ENCODE data around the gene LRMDA. TPM values are rescaled to one million over a fixed set of nuclear protein-coding genes. Genes with fewer than 3 reads are reported as not detected.
A peak's percentile ranks its signal among the peaks of the same experiment; 100 is the strongest.

LRMDA gene
- total RNA-seq, 1 donor = under 0.01 TPM

GRCh38 chr10:76080991-76081390, 649.6 kb downstream of the LRMDA start:
- no peak overlapping the region for H3K4me3 ChIP-seq (ENCODE audit: low read depth, low read length)
- peak; percentile 29 for DNase-seq (ENCODE audit: low read depth)
- TF ChIP-seq CTCF (IDR thresholded peaks at IDR 0.05; ENCODE audit: insufficient read depth, low read depth, low read length) = no peak

GRCh38 chr10:76082232-76082631, 650.8 kb downstream of the LRMDA start:
- no peak overlapping the region for H3K4me3 ChIP-seq (ENCODE audit: low read depth, low read length)
- no peak for TF ChIP-seq CTCF (IDR thresholded peaks at IDR 0.05; ENCODE audit: insufficient read depth, low read depth, low read length)
- no peak for DNase-seq (ENCODE audit: low read depth)

GRCh38 chr10:76082956-76083355, 651.5 kb downstream of the LRMDA start:
- no peak for TF ChIP-seq CTCF (IDR thresholded peaks at IDR 0.05; ENCODE audit: insufficient read depth, low read depth, low read length)
- no peak for DNase-seq (ENCODE audit: low read depth)
- H3K4me3 ChIP-seq (ENCODE audit: low read depth, low read length) = no peak overlapping the region

- no peak overlapping the region for H3K4me3 ChIP-seq (ENCODE audit: low read depth, low read length)
- no peak for TF ChIP-seq CTCF (IDR thresholded peaks at IDR 0.05; ENCODE audit: insufficient read depth, low read depth, low read length)
- DNase-seq (ENCODE audit: low read depth) = no peak
These were observed 653.8 kb downstream of the LRMDA start for GRCh38 chr10:76085002-76085816.

GRCh38 chr10:76085817-76086167, 654.4 kb downstream of the LRMDA start:
- no peak for DNase-seq (ENCODE audit: low read depth)
- no peak for TF ChIP-seq CTCF (IDR thresholded peaks at IDR 0.05; ENCODE audit: insufficient read depth, low read depth, low read length)
- no peak overlapping the region for H3K4me3 ChIP-seq (ENCODE audit: low read depth, low read length)

GRCh38 chr10:76086170-76086760, 654.8 kb downstream of the LRMDA start:
- no peak overlapping the region for H3K4me3 ChIP-seq (ENCODE audit: low read depth, low read length)
- no peak for TF ChIP-seq CTCF (IDR thresholded peaks at IDR 0.05; ENCODE audit: insufficient read depth, low read depth, low read length)
- peak; percentile 63 for DNase-seq (ENCODE audit: low read depth)

All from fibroblast of villous mesenchyme (primary cell).